Lung microvascular endothelial cell (primary cell): ENCODE results near the gene NR1H4. TPM values are rescaled to one million over a fixed set of nuclear protein-coding genes. Genes with fewer than 3 reads are reported as not detected.
"Not testable (repeated sequence)": the region's sequence is repeated elsewhere in the genome, so short reads cannot be mapped to it uniquely, and the experiment has no call there.

Experiments used
- DNase-seq, 2 donors: peaks; one replicate each; pipeline versions ENCODE4 v3.0.0 to v3.0.0-alpha.2; 2010; ENCODE audit warnings: low read depth in 2 of 2
- total RNA-seq: library from RNA; depleted of rRNA; stranded (reverse); fragments of >200 nt; gene quantifications from 2 replicates; pipeline ENCODE4 v1.2.1, GENCODE V29; 2014

Gene NR1H4
- total RNA-seq, result not detected in 2 replicates

DNA sequence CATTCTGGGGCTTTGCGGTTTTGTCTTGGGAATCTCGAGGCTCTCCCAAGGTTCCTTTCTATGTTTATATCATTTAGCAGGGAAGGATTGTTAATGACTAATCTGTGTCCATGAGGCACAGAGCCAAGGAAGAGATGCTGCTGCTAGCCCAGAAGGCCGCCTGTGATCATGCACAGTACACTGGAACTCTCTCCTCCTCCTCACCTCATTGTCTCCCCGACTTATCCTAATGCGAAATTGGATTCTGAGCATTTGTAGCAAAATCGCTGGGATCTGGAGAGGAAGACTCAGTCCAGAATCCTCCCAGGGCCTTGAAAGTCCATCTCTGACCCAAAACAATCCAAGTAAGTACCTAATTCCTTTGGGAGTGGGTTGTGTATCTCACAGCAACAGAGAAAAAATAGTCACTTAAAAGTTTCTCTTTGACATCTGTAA is at the start of gene NR1H4:
TSS of gene NR1H4 (plus strand) at position 151 of the 435 bp plus-strand sequence. CDS start 19,458 bp downstream, outside the sequence.
- DNase-seq, result no peak

DNA sequence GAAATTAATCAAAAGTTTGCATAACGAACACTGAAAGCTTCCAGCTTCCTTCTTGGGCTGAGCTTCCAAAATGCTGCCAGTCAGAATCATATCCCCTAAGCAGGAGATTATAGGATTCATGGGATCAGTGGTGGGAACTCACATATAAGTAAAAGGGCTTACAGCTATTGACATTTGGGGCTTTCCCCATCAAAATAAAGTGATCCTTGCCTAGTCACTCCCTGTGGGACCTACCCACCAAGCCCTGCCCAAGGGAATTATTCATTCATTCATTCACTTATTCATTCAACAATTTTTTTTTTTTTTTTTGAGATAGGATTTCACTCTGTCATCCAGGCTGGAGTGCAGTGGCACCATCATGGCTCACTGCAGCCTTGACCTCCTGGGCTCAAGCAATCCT is 47.5 kb upstream of the NR1H4 start:
- DNase-seq, result no peak

DNA sequence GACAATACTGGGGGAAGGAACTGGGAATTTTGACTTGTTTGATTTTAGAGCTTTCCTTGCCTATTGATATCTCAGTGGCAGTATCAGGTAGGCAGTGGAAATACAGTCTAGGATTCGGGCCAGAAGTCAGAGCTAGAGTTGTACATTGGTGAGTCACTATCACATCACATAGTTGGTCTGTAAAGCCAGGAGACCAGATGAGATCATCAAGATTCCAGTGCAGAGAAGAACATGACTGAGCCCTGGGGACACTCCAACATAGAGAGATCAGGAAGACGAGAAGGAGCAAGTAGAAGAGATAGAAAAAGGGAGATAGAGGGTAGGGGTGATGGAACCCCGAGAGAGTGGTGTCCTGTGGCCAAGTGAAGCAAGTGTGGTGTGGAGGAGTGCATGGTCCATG is 46.6 kb upstream of the NR1H4 start:
- DNase-seq, result peak in 1 of 2 donors; percentile 48

DNA sequence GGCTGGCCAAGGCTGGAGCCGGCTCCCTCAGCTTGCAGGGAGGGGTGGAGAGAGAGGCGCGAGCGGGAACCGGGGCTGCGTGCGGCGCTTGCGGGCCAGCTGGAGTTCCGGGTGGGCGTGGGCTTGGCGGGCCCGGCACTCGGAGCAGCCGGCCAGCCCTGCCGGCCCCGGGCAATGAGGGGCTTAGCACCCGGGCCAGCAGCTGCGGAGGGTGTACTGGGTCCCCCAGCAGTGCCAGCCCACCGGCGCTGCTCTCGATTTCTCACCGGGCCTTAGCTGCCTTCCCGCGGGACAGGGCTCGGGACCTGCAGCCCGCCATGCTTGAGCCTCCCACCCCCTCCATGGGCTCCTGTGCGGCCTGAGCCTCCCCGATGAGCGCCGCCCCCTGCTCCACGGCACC is 43.4 kb upstream of the NR1H4 start:
- DNase-seq, result not testable (repeated sequence)

DNA sequence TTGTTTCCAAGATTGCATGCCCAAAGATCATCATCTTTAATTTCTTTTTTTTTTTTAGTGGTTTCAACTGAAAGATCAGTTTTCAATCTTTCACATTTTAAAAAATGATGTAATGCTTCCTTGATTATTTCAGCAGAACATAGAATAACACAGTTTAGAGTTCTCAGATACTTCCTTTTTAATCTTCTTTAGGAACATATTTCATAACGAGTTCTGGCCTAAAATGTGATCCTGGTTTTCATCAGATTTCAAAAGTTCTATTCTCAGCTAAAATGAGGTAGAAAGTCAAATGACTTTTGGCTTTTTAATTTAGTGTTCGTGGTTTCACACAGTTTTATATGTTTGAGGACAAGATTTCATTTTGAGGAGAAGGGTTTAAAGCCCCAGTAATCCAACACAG is 40.0 kb upstream of the NR1H4 start:
- DNase-seq, result no peak

DNA sequence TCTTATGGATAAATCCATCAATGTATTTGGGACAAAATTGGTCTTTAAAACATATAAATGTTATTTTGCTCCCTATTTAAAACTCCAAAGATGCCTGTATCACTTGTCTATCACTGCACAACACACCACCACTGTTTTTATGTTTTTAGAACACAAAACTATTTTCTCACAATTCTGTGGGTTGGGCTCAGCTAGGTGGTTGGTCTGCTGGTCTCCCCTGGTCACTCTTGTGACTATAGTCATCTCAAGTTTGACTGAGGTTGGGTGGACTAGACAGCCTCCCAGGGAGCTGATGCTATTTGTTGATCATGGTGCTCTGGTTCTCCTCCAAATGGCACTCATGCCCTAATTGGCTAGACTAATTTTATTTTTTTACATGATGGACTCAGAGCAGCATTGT is 39.5 kb upstream of the NR1H4 start:
- DNase-seq, result no peak

DNA sequence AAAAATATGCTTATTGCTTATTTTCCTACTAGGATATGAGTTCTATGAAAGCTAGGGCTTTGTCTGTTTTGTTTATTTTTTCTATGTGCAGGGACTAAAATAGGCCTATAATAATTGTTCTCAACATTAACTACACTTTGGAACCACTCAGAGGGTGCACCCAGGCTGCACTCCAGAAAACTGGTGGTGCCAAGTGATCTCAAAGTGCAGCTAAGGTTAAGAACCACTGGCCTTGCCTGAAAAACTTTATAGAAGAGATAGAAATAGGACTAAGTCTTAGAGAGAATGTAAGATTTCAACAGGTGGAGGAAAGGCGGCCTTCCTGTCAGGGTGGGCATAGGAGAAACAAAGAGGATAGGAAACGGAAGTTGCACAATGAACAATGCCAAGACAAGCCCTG is 37.7 kb upstream of the NR1H4 start:
- no peak for DNase-seq

DNA sequence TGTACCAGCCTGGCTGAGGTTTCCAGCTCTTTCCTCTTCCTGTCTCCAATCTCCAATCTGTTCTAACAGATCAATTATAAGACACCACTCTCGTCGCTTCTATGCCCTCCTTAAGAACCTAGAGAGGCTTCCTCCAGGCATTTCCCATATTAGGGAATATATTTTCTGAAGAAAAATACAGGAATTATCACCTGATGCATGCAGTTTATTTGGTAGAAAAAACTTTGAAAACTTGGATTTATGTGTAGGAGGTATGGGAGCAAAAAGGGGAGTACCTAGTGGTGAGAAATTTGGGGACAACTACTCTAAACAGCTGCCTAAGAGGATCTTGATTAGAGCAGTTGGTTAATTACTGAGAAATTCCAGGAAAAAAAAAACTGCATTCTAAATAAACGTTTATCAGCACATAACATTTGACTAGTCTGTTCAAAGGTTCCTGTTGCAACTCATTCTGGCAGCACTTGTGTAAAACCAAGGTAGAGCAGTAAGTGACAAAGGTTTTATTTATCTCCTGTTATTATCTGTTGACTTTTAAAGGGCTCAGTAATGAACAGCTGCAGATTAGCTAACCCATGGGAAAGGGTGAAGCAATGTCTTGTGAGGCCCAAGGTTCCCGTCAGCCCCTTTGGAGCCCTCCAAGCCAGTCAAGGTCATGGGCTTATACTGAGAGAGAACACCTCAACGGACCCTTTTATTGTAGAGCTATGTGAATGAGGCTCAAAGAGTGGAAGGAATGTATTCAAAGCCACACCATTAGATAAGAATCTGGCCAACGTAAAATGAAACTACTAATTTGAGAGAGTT is 36.4 kb upstream of the NR1H4 start:
- no peak for DNase-seq

DNA sequence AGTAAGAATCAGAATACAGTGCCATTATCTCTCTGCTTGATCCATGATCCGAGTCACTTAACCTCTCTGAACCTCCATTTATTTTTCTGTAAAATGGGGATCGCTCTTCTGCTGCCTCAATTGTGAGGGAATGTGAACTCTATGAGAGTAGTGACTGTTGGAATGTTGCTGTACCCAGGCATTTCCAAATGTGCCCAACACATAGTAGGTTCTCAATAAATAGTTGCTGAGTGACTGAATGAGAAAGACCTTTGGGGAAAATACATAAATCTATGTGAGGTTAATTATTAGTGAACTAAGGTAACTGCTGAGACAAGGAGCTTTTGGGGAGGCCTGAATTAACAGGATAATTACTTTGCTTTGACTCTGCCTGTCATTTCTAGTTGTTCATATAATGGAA is 33.9 kb upstream of the NR1H4 start:
- no peak for DNase-seq

DNA sequence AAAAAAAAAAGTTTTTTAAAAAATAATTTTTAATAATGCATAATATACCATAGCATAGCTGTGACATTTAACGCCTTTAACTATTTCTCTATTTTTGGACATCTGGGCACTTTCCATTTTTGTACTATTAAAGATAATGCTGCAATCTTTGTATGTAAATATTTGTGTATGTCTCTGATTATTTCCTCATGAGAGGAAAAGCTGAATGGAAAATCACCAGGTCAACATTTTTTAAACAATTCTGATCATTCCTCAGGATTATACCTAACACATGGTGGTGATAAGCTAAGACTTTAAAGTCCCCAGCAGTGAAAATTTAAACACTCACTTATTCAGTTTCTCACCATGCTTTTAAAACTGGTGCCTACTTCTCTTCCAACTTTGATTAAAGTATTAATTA is 31.3 kb upstream of the NR1H4 start:
- no peak for DNase-seq

DNA sequence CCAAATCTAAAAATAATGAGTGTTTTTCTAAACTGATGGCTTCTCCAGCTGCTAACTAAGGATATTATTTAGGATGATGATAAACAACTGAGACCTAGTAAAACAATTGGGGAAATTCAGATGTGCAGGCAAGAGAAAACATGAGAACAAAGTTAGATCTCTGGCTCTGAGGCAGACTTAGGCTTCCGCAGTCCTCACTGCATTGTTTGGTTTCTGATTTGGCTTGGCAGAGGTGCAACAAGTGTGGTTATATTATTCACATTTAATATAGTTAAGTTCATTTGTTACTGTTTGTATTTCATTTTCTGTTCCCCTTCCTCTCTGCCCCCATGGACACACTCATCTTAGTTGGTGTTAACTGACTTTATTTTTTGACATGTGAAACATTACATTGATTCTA is 30.2 kb upstream of the NR1H4 start:
- no peak for DNase-seq

DNA sequence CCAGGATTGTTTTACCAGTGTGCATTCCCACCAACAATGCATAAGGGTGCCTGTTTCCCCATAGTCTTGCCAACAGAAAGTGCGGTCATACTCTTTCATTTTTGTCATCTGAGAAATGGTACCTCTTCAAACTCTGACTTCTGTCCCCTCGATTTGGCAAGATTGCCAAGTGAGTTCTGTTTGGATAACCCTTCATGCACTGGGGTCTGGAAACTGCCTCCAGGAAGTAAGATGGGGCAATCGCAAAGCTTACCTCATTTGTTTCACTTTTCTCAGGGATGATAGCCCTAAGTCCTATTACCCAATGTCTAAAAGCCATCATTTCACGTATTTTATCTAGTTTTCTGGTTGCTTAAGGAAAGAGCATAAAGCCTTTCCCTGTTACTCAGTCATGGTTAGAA is 28.6 kb upstream of the NR1H4 start:
- no peak for DNase-seq

DNA sequence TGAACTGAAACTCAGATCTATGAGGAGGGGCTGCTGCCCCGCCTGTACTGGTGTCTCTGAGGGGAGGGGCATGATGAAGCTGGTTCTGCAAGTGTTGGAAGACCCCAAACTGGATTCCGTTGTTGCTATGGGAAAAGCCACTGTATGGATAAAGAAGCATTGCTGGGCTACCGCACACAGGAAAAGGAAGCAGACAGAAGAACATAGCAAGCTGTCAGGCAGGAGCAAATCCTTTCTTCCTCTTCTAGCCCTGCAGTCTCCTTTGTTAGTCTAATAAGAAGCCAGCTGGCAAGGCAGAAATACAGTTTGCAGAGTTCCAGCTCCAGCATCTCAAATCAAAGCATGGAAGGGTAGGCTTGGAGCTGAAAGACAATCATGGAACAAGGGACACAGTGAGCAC is 26.3 kb upstream of the NR1H4 start:
- DNase-seq, result no peak

DNA sequence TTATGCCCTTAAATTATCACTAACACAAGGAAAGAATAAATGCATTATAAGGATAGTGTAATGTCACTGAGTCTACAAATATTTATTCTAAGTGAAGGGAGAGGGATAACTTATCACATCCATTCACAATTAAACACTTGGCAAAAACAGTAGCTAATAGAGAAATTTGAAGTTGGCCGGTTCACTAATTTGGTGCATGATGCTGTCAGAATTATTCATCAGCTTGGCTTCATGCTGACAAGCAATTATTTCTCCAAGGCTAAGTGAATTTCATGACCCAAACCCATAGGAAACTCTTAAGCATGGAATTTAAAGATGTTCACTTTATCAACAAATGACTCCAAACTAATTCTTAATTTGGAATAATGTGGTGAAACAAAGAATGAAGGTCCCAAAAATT is 25.0 kb upstream of the NR1H4 start:
- DNase-seq, result no peak

DNA sequence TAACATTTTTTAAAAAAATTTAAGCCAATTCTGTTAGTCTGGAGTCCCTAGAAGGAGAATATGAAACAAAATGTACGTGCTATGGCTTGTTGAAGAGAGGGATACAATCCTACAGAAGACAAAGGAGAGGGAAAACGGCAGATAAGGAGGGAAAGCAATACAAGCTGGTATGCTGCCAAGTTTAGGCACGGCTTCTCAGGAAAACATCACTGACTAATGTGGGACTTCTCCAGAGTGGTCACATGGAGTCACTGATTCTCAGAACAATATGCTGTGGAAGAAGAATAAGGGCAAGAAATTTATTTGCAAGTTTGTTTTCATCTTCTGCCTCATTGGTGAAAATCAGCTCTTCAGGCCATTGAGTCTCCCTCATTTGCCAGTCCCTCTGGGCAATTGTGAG is 22.9 kb upstream of the NR1H4 start:
- DNase-seq, result peak in 1 of 2 donors; percentile 14

DNA sequence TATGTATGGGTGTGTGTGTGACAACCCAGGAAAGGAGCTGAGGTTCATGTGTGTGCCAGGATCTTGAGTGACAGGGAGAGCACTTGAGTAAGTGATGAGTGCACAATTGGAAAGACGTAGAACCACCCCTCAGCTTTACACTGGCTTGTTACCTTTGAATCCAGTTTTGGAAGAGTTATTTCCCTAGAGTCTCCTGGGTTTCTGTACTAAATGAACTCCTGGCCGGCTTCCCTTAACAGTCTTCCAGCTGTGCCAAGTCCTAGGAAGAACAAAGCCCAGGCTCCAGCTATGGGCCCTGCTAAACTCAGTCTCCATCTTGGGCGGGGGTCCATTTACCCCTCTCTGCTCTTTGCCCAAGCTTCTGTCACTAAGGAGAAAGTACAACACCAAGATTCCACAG is 19.7 kb upstream of the NR1H4 start:
- no peak for DNase-seq

DNA sequence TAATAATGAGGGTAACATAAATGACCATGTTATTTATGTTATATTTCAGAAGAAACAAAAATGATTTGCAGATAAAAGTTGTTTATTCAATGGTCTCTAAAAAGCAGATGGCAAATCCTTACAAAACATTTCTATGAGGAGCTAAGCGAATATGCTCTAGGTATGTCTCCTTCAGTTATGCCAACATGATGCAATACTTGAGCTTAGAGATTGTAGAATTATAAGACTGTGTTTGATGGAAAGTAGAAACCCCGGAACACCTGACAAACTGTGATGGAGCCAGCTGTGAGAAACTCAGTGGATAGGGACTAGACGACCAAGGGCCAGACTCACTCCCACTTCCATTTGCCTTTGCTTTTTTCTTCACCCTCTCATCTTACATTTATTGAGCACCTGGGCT is 17.8 kb upstream of the NR1H4 start:
- DNase-seq, result no peak

DNA sequence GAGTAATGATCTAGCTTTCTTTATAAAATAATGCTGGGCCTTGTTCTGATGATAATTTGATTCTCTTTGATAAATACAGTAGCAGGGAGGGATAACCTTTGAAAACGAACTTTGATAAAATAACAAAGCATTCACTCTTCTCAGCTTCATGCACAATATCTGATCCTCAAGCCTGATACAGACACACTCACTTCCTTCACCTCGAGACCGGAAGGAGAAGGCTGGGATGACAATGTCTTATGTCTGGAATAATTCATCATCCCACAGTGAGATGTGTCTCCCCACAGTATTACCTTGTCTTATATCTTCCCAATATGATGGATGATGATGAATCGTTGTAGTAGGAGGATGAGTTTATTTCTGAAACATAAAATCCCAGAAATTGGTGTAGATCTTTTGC is 15.5 kb upstream of the NR1H4 start:
- DNase-seq, result no peak

DNA sequence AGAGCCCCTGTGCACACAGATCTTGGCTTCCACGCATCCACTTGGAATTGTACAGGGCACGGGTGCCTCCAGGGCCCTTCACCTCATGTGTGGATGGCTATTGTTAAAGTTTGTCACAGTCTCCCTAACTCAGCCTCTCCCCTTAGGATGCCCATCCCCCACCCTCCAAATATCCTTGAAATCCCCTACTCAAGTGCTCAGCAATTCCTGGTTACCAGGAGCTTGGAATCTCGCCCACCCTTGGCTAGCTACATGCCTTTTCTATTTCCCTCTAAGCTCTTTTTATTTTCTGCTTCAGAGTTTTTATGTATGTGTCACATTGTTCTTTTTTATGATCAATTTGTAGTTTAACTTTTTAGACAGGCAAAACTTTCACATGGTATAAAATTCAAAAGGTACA is 13.0 kb upstream of the NR1H4 start:
- no peak for DNase-seq

DNA sequence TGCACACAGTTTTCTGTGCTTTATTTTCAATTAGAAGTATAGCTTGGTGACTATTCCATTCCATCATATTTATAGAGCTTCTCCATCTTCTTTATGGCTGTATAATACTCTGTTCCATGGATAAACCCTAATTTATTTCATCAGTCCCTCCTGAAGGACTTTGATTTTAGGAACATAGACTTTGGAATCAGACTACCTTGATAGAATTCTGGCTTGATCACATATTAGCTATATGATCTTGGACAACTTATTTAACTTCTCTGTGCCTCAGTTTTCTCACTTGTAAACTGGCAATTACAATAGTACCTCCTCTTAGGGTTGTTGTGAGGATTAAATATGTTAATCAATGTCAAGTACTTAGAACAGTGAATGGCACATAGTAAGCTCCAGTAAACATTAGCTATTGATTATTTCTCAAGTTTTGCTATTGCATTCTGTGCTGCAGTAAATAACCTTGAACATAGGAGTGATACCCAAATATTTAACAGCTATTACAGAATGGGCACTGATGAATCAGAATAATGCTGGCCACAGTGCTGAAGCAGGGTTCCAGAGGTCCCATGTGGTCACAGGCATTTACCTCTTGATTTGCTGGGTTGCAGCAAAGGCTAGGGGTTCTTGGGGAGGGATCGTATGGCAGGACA is 12.2 kb upstream of the NR1H4 start:
- DNase-seq, result no peak

DNA sequence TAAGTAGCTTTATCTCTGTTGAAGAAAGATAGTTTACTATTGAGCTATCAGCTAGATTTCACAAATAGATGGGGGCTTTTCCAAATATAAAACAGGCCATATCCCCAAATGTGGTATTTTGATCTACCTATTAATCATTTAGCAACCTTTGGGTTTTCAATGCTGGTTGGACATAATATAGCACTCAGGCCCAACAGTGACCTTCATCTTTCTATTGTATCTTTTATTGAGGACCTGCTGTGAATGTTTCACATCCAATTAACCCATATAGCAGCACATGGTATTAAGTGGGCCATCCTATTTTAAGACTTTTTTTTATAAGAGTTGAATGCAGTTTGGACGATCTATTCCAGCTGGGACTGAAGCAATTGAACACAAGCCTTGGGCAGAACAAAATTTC is 10.0 kb upstream of the NR1H4 start:
- DNase-seq, result no peak

DNA sequence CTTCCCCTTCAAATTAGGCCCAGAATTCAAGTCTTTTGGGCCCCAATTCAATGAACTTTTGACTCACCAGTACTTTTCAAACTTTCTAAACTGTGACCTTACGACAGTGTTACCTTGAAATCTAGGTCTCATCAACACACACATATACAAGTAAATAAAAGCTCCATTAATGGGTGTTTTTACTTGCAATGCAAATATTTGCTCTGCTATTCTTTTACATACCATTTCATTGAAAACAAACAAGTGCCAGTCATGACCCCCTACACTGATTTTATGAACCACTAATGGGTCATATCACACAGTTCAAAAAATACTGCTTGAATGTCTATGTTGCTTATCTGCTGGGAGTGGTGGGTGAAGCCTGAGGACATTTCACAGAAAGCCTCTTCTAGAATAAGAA is 9.1 kb upstream of the NR1H4 start:
- no peak for DNase-seq

DNA sequence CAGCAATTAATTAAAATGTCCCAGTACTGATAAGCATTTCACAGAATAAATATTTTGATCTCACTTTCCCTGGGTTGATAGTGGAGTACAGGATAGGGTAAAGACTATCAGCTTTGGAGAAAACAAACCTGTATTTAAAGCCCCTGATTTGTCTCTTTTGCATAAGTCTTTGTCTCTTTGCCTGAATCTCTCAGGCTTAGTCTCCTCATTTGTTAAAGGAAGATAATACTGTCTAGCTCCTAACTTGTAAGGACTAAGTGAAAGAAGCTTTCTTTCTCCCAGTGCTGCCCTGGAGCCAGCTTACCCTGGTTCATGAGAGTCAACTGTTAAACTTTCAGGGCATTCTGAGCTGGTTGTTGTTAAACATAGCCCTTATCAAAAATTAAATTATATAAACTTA is 5.5 kb upstream of the NR1H4 start:
- DNase-seq, result no peak
